H1 (cell line): Measurements from ENCODE around the gene UGT1A10. TPM values are rescaled to one million over a fixed set of nuclear protein-coding genes. Genes with fewer than 3 reads are reported as not detected.
"Not testable (repeated sequence)": the region's sequence is repeated elsewhere in the genome, so short reads cannot be mapped to it uniquely, and the experiment has no call there.

Experiments used
- CTCF ChIA-PET: fragments of 300-600 bp; sonication (Branson Sonifier 250); formaldehyde crosslinking; loops from one replicate; lab custom pipeline; 2021; ENCODE audit not compliant: partially characterized antibody; lab: Charles Lee
- POLR2A ChIA-PET: fragments of 300-600 bp; sonication (Branson Sonifier 250); formaldehyde crosslinking; loops from one replicate; lab custom pipeline; 2021; ENCODE audit warnings: inconsistent platforms; ENCODE audit not compliant: partially characterized antibody; lab: Charles Lee
- DNase-seq, 2 experiments: peaks; one replicate each; pipeline versions ENCODE4 v3.0.0 to v3.0.0-alpha.2; 2010 to 2022; ENCODE audit warnings: low spot score in 2 of 2, low read depth in 1 of 2, mixed read lengths in 1 of 2
- FAIRE-seq: peaks from 2 replicates; lab custom pipeline; 2011; peaks lifted over from hg19 to GRCh38; lab: Jason Lieb, UNC
- H2AFZ ChIP-seq: 2 replicates; pipeline ENCODE4 v1.8.1; 2012; ENCODE audit warnings: low read length, inconsistent platforms
- H2AK5ac ChIP-seq: 2 replicates; pipeline ENCODE4 v1.6.1; 2013; ENCODE audit warnings: low read depth, low read length
- H2BK120ac ChIP-seq: replicated peaks from 2 replicates; pipeline ENCODE3; 2013; ENCODE audit warnings: low read depth, low read length, inconsistent platforms
- H2BK12ac ChIP-seq: 2 replicates; pipeline ENCODE4 v1.6.1; 2013; ENCODE audit warnings: low read depth, low read length
- H2BK15ac ChIP-seq: 2 replicates; pipeline ENCODE4 v1.6.1; 2013; ENCODE audit warnings: low read length
- H2BK20ac ChIP-seq: 2 replicates; pipeline ENCODE4 v1.6.1; 2013; ENCODE audit warnings: low read length
- H2BK5ac ChIP-seq: 2 replicates; pipeline ENCODE4 v1.6.1; 2013; ENCODE audit warnings: low read depth, low read length
- H3K14ac ChIP-seq: 2 replicates; pipeline ENCODE4 v1.6.1; 2013; ENCODE audit warnings: inconsistent platforms; ENCODE audit not compliant: insufficient read length
- H3K18ac ChIP-seq: 2 replicates; pipeline ENCODE4 v1.6.1; 2013; ENCODE audit warnings: low read length; ENCODE audit errors: extremely low read depth
- H3K23ac ChIP-seq: 2 replicates; pipeline ENCODE4 v1.6.1; 2013; ENCODE audit warnings: inconsistent platforms; ENCODE audit not compliant: insufficient read length
- H3K23me2 ChIP-seq: 2 replicates; pipeline ENCODE4 v1.6.1; 2013; ENCODE audit warnings: low read depth, low read length
- H3K27ac ChIP-seq: 2 replicates; pipeline ENCODE4 v1.6.1; 2011; ENCODE audit warnings: low read depth, low read length, inconsistent platforms
- H3K27me3 ChIP-seq, 4 experiments: replicated peaks in 1 of 4; 1 replicate in 1 of 4; 2 replicates in 3 of 4; pipeline versions ENCODE4 v1.6.1 to v1.8.1; 2011 to 2013; ENCODE audit warnings: low read length in 3 of 4, mild to moderate bottlenecking in 3 of 4, inconsistent platforms in 2 of 4, mixed read lengths in 2 of 4, moderate library complexity in 1 of 4; ENCODE audit not compliant: control insufficient read depth in 3 of 4, insufficient read depth in 3 of 4; ENCODE audit errors: extremely low read depth in 1 of 4
- H3K36me3 ChIP-seq, 4 experiments: 2 replicates each; pipeline versions ENCODE4 v1.6.1 to v1.8.1; 2011 to 2013; ENCODE audit warnings: mild to moderate bottlenecking in 4 of 4, low read length in 3 of 4, moderate library complexity in 2 of 4, control low read depth in 1 of 4, inconsistent platforms in 1 of 4; ENCODE audit not compliant: insufficient read depth in 4 of 4, control insufficient read depth in 2 of 4
- H3K4ac ChIP-seq: replicated peaks from 2 replicates; pipeline ENCODE3; 2013; ENCODE audit warnings: low read length, low read depth, mixed read lengths, inconsistent platforms; ENCODE audit not compliant: insufficient read length
- H3K4me1 ChIP-seq, 4 experiments: replicated peaks in 1 of 4; 1 replicate in 1 of 4; 2 replicates in 3 of 4; pipeline versions ENCODE4 v1.6.1 to v1.8.1; 2011 to 2013; ENCODE audit warnings: low read length in 3 of 4, inconsistent platforms in 2 of 4, mixed read lengths in 1 of 4; ENCODE audit not compliant: insufficient read depth in 4 of 4, control insufficient read depth in 3 of 4
- H3K4me2 ChIP-seq, 2 experiments: 2 replicates each; pipeline versions ENCODE4 v1.6.1 to v1.8.1; 2011 to 2013; ENCODE audit warnings: low read depth in 2 of 2, low read length in 2 of 2, control low read depth in 1 of 2, inconsistent platforms in 1 of 2, mild to moderate bottlenecking in 1 of 2; ENCODE audit not compliant: insufficient read depth in 1 of 2
- H3K4me3 ChIP-seq, 4 experiments: fragments of 200-600, 300-600 bp in 1 of 4; sonication (generic), shearing (Covaris generic), sonication (Bioruptor Twin) in 1 of 4; 2 replicates each; pipeline versions ENCODE4 v1.5.1 to v1.8.1; 2011 to 2016; ENCODE audit warnings: low read length in 4 of 4, low read depth in 3 of 4, control low read depth in 2 of 4, inconsistent platforms in 2 of 4, mild to moderate bottlenecking in 2 of 4, mixed read lengths in 1 of 4, moderate library complexity in 1 of 4; ENCODE audit not compliant: insufficient read depth in 2 of 4; ENCODE audit errors: extremely low read depth in 1 of 4
- H3K56ac ChIP-seq: replicated peaks from 2 replicates; pipeline ENCODE3; 2013; ENCODE audit warnings: low read depth, mild to moderate bottlenecking, mixed read lengths, low read length, inconsistent platforms; ENCODE audit not compliant: insufficient read length
- H3K79me1 ChIP-seq: 2 replicates; pipeline ENCODE4 v1.6.1; 2013; ENCODE audit warnings: low read depth, low read length, control low read depth
- H3K79me2 ChIP-seq, 2 experiments: 2 replicates each; pipeline versions ENCODE4 v1.6.1 to v1.8.1; 2012 to 2013; ENCODE audit warnings: low read length in 2 of 2, mild to moderate bottlenecking in 2 of 2, inconsistent platforms in 1 of 2; ENCODE audit not compliant: insufficient read depth in 2 of 2, control insufficient read depth in 1 of 2
- H3K9ac ChIP-seq, 4 experiments: replicated peaks in 1 of 4; 1 replicate in 1 of 4; 2 replicates in 3 of 4; pipeline versions ENCODE4 v1.6.1 to v1.8.1; 2011 to 2013; ENCODE audit warnings: low read depth in 3 of 4, low read length in 3 of 4, control low read depth in 2 of 4, mild to moderate bottlenecking in 2 of 4, moderate library complexity in 2 of 4, inconsistent platforms in 1 of 4; ENCODE audit errors: extremely low read depth in 1 of 4
- H3K9me3 ChIP-seq, 2 experiments: 2 replicates each; pipeline versions ENCODE4 v1.6.1 to v1.8.1; 2012 to 2013; ENCODE audit warnings: mild to moderate bottlenecking in 2 of 2, moderate library complexity in 2 of 2, control low read depth in 1 of 2, inconsistent platforms in 1 of 2, low read depth in 1 of 2, low read length in 1 of 2, mixed read lengths in 1 of 2; ENCODE audit not compliant: insufficient read depth in 2 of 2
- H4K20me1 ChIP-seq, 2 experiments: replicated peaks in 1 of 2; 2 replicates each; pipeline versions ENCODE3 to v1.8.1; 2011 to 2013; ENCODE audit warnings: inconsistent platforms in 2 of 2, low read length in 2 of 2, mild to moderate bottlenecking in 1 of 2; ENCODE audit not compliant: insufficient read depth in 2 of 2, control insufficient read depth in 1 of 2
- H4K5ac ChIP-seq: 2 replicates; pipeline ENCODE4 v1.6.1; 2013; ENCODE audit warnings: low read length, low read depth, mixed read lengths, inconsistent platforms; ENCODE audit not compliant: insufficient read length
- H4K8ac ChIP-seq: 2 replicates; pipeline ENCODE4 v1.8.0; 2013; ENCODE audit warnings: mild to moderate bottlenecking, moderate library complexity, low read length, inconsistent platforms; ENCODE audit not compliant: insufficient read depth; ENCODE audit errors: extremely low read depth
- H4K91ac ChIP-seq: replicated peaks from 2 replicates; pipeline ENCODE3; 2013; ENCODE audit warnings: low read length, mixed read lengths, inconsistent platforms; ENCODE audit not compliant: insufficient read length
- WGBS, 2 experiments: shearing (Covaris generic) in 1 of 2; methylation state at CpG; one replicate each; pipeline versions ENCODE4 v1.1.6 to v1.1.7; 2013 to 2015; ENCODE audit warnings: low lambda C conversion rate in 2 of 2, mixed read lengths in 2 of 2, inconsistent platforms in 1 of 2, low coverage in 1 of 2, missing lambda C conversion rate in 1 of 2; ENCODE audit not compliant: insufficient replicate concordance in 2 of 2, insufficient coverage in 1 of 2, insufficient read length in 1 of 2; ENCODE audit errors: extremely low coverage in 1 of 2, missing lambda C conversion rate in 1 of 2; 5-methylcytosine and 5-hydroxymethylcytosine counted together
- polyA plus RNA-seq, 7 experiments: library from polyadenylated mRNA; depleted of rRNA in 3 of 7; stranded (reverse) in 5 of 7; unstranded in 2 of 7; fragments of >200 nt in 5 of 7; fragments of 200-250 nt in 2 of 7; gene quantifications; 1 replicate in 5 of 7; 2 replicates in 1 of 7; 4 replicates in 1 of 7; pipeline versions ENCODE4 v1.2.1 to v1.2.3, GENCODE V29; 2011 to 2013; ENCODE audit warnings: missing spikeins in 2 of 7, mixed read lengths in 2 of 7
- total RNA-seq: library from RNA; stranded (reverse); fragmentation: NEBNext Ultra II Directional; extraction: Animal tissue kit (Norgen Biotek cat#: 25700); gene quantifications from 2 replicates; pipeline ENCODE4 v1.2.1, GENCODE V29; 2021

Gene UGT1A10
- total and polyA plus RNA-seq, 2 of the 8 experiments (the other 6 are each of a cell fraction or from before 2014, with no cell fraction given): not detected

DNA sequence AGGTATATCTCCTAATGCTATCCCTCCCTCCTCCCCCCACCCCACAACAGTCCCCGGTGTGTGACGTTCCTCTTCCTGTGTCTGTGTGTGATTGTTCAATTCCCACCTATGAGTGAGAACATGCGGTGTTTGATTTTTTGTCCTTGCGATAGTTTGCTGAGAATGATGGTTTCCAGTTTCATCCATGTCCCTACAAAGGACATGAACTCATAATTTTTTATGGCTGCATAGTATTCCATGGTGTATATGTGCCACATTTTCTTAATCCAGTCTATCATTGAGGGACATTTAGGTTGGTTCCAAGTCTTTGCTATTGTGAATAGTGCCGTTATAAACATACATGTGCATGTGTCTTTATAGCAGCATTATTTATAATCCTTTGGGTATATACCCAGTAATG is 64.6 kb downstream of the UGT1A10 start:
- H3K4me1 ChIP-seq, CTCF ChIA-PET, POLR2A ChIA-PET: not testable (repeated sequence)

More for the DNA sequence above, 64.6 kb downstream of the UGT1A10 start:
- not testable (repeated sequence) for H3K9ac ChIP-seq, H2BK12ac ChIP-seq, H4K8ac ChIP-seq, H2AK5ac ChIP-seq, H4K20me1 ChIP-seq, H3K14ac ChIP-seq, FAIRE-seq, H3K4ac ChIP-seq, H3K27ac ChIP-seq, DNase-seq, H2BK5ac ChIP-seq, H3K23ac ChIP-seq, H2AFZ ChIP-seq, H3K9me3 ChIP-seq, H3K23me2 ChIP-seq, H4K91ac ChIP-seq, H3K4me3 ChIP-seq, H3K36me3 ChIP-seq, H3K27me3 ChIP-seq, H4K5ac ChIP-seq, H3K18ac ChIP-seq, H3K56ac ChIP-seq, H3K79me2 ChIP-seq, H2BK15ac ChIP-seq, H2BK20ac ChIP-seq, H3K4me2 ChIP-seq, H2BK120ac ChIP-seq, H3K79me1 ChIP-seq
- WGBS, 2 experiments: 100% methylated on average over 4 of the region's 5 CpGs; no CpG with 5 or more reads in 1 of the 2 experiments
